ENCODE measurements around the gene NUP210L.
A peak's percentile ranks its signal among the peaks of the same experiment; 100 is the strongest.

GRCh38 chr1:153967107-153967999 is 187.5 kb downstream of the NUP210L start, which contains the start of gene CREB3L4:
- TF ChIP-seq, protein P1, sequence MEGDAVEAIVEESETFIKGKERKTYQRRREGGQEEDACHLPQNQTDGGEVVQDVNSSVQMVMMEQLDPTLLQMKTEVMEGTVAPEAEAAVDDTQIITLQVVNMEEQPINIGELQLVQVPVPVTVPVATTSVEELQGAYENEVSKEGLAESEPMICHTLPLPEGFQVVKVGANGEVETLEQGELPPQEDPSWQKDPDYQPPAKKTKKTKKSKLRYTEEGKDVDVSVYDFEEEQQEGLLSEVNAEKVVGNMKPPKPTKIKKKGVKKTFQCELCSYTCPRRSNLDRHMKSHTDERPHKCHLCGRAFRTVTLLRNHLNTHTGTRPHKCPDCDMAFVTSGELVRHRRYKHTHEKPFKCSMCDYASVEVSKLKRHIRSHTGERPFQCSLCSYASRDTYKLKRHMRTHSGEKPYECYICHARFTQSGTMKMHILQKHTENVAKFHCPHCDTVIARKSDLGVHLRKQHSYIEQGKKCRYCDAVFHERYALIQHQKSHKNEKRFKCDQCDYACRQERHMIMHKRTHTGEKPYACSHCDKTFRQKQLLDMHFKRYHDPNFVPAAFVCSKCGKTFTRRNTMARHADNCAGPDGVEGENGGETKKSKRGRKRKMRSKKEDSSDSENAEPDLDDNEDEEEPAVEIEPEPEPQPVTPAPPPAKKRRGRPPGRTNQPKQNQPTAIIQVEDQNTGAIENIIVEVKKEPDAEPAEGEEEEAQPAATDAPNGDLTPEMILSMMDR (conservative IDR thresholded peaks at IDR 0.05; ENCODE audit: low read length), result peak; percentile 54
- no peak for TF ChIP-seq EZH2phosphoT487 (IDR thresholded peaks at IDR 0.05; ENCODE audit: borderline replicate concordance)
